Skeletal muscle tissue (tissue), 4 donors: Measurements from ENCODE around the gene GP2. TPM values are rescaled to one million over a fixed set of nuclear protein-coding genes. Genes with fewer than 3 reads are reported as not detected.
"Not testable (repeated sequence)": the region's sequence is repeated elsewhere in the genome, so short reads cannot be mapped to it uniquely, and the experiment has no call there.

ENCODE experiments used
- H3K27ac ChIP-seq: one replicate; pipeline ENCODE4 v1.7.0; 2013; ENCODE audit warnings: mild to moderate bottlenecking, low read depth, low read length, inconsistent platforms
- H3K27me3 ChIP-seq, 3 donors: one replicate each; pipeline ENCODE4 v1.7.0; 2013; ENCODE audit warnings: low read length in 3 of 3; ENCODE audit not compliant: control insufficient read depth in 3 of 3, insufficient read depth in 3 of 3
- H3K36me3 ChIP-seq, 3 donors: one replicate each; pipeline ENCODE4 v1.7.0; 2013; ENCODE audit warnings: low read length in 3 of 3; ENCODE audit not compliant: control insufficient read depth in 3 of 3, insufficient read depth in 3 of 3
- H3K4me1 ChIP-seq, 3 donors: one replicate each; pipeline ENCODE4 v1.7.0; 2013; ENCODE audit warnings: low read length in 3 of 3, mild to moderate bottlenecking in 3 of 3; ENCODE audit not compliant: control insufficient read depth in 3 of 3, insufficient read depth in 3 of 3
- H3K4me3 ChIP-seq, 3 donors: one replicate each; pipeline ENCODE4 v1.7.0; 2013; ENCODE audit warnings: low read length in 3 of 3
- H3K9ac ChIP-seq, 3 donors: one replicate each; pipeline ENCODE4 v1.7.0; 2013; ENCODE audit warnings: low read length in 3 of 3, mild to moderate bottlenecking in 3 of 3, moderate library complexity in 2 of 3, low read depth in 1 of 3
- H3K9me3 ChIP-seq, 3 donors: one replicate each; pipeline ENCODE4 v1.7.0; 2013; ENCODE audit warnings: low read length in 3 of 3; ENCODE audit not compliant: control insufficient read depth in 3 of 3
- total RNA-seq: library from RNA; depleted of rRNA; stranded (reverse); fragments of >200 nt; gene quantifications from one replicate; pipeline ENCODE4 v1.2.3, GENCODE V29; 2014
- donor health status: Osteomylitis.

GP2 gene
- total RNA-seq, 1 donor from 2014 or later, result not detected

- Histone ChIP-seq H3K9ac (no peak overlapping the region), H3K9me3 (no peaks in the 10 kb centered on the region), H3K4me3 (no peak overlapping the region), H3K4me1 (no peaks in the 10 kb centered on the region), H3K27me3 (peaks cover 0 to 4% (median 0%) of the 10 kb centered on the region in 3 donors), H3K36me3 (no peaks in the 10 kb centered on the region), H3K27ac (no peak overlapping the region)
Observed at GRCh38 chr16:20318437-20318836, 8.9 kb downstream of the GP2 start.

GRCh38 chr16:20318006-20318405 lies 9.3 kb downstream of the GP2 start:
- H3K4me1 ChIP-seq, result no peaks in the 10 kb centered on the region
- H3K4me3 ChIP-seq, result no peak overlapping the region
- H3K27ac ChIP-seq, result no peak overlapping the region
- H3K36me3 ChIP-seq, result no peaks in the 10 kb centered on the region
- no peaks in the 10 kb centered on the region for H3K9me3 ChIP-seq
- H3K27me3 ChIP-seq, result peaks cover 0 to 4% (median 0%) of the 10 kb centered on the region in 3 donors
- H3K9ac ChIP-seq, result no peak overlapping the region

- no peak overlapping the region for H3K9ac ChIP-seq
- H3K27ac ChIP-seq, result no peak overlapping the region
- no peak overlapping the region for H3K4me3 ChIP-seq
- peaks cover 0 to 4% (median 0%) of the 10 kb centered on the region in 3 donors for H3K27me3 ChIP-seq
- H3K4me1 ChIP-seq, result no peaks in the 10 kb centered on the region
- no peaks in the 10 kb centered on the region for H3K9me3 ChIP-seq
- no peaks in the 10 kb centered on the region for H3K36me3 ChIP-seq
Observed at GRCh38 chr16:20317117-20317516, 10.2 kb downstream of the GP2 start.

GRCh38 chr16:20316715-20317114 lies 10.6 kb downstream of the GP2 start:
- Histone ChIP-seq H3K9me3 (no peaks in the 10 kb centered on the region), H3K36me3 (no peaks in the 10 kb centered on the region), H3K4me3 (no peak overlapping the region), H3K9ac (no peak overlapping the region), H3K4me1 (no peaks in the 10 kb centered on the region), H3K27ac (no peak overlapping the region), H3K27me3 (peaks cover 0 to 4% (median 0%) of the 10 kb centered on the region in 3 donors)

- Histone ChIP-seq H3K9ac (no peak overlapping the region), H3K27ac (no peak overlapping the region), H3K27me3 (peaks cover 0 to 4% (median 0%) of the 10 kb centered on the region in 3 donors), H3K36me3 (no peaks in the 10 kb centered on the region), H3K4me3 (no peak overlapping the region), H3K9me3 (peaks cover 0 to 2% (median 0%) of the 10 kb centered on the region in 3 donors), H3K4me1 (no peaks in the 10 kb centered on the region)
Observed at GRCh38 chr16:20315764-20316163, 11.5 kb downstream of the GP2 start.

GRCh38 chr16:20314575-20314974 lies 12.7 kb downstream of the GP2 start:
- no peak overlapping the region for H3K9ac ChIP-seq
- H3K4me1 ChIP-seq, result no peaks in the 10 kb centered on the region
- H3K27me3 ChIP-seq, result peaks cover 0 to 4% (median 0%) of the 10 kb centered on the region in 3 donors
- H3K4me3 ChIP-seq, result no peak overlapping the region
- H3K36me3 ChIP-seq, result no peaks in the 10 kb centered on the region
- no peak overlapping the region for H3K27ac ChIP-seq
- H3K9me3 ChIP-seq, result peaks cover 0 to 2% (median 0%) of the 10 kb centered on the region in 3 donors

- H3K36me3 ChIP-seq, result no peaks in the 10 kb centered on the region
- no peak overlapping the region for H3K27ac ChIP-seq
- H3K4me3 ChIP-seq, result no peak overlapping the region
- no peak overlapping the region for H3K9ac ChIP-seq
- peaks cover 0 to 4% (median 0%) of the 10 kb centered on the region in 3 donors for H3K27me3 ChIP-seq
- H3K9me3 ChIP-seq, result peaks cover 0 to 2% (median 0%) of the 10 kb centered on the region in 3 donors
- no peaks in the 10 kb centered on the region for H3K4me1 ChIP-seq
Observed at GRCh38 chr16:20313741-20314140, 13.6 kb downstream of the GP2 start.

- H3K27ac ChIP-seq, H3K36me3 ChIP-seq, H3K9me3 ChIP-seq, H3K4me1 ChIP-seq, H3K9ac ChIP-seq, H3K27me3 ChIP-seq, H3K4me3 ChIP-seq: not testable (repeated sequence)
Observed at GRCh38 chr16:20312536-20313095, 14.7 kb downstream of the GP2 start.

- no peak overlapping the region for H3K4me3 ChIP-seq
- no peaks in the 10 kb centered on the region for H3K27me3 ChIP-seq
- no peaks in the 10 kb centered on the region for H3K36me3 ChIP-seq
- H3K4me1 ChIP-seq, result no peaks in the 10 kb centered on the region
- peaks cover 0 to 2% (median 0%) of the 10 kb centered on the region in 3 donors for H3K9me3 ChIP-seq
- H3K27ac ChIP-seq, result no peak overlapping the region
- no peak overlapping the region for H3K9ac ChIP-seq
Observed at GRCh38 chr16:20311548-20311947, 15.8 kb downstream of the GP2 start.

GRCh38 chr16:20310421-20311395 lies 16.6 kb downstream of the GP2 start:
- no peak overlapping the region for H3K9ac ChIP-seq
- H3K27ac ChIP-seq, result no peak overlapping the region
- H3K27me3 ChIP-seq, result no peaks in the 10 kb centered on the region
- no peak overlapping the region for H3K4me3 ChIP-seq
- peaks cover 0 to 2% (median 0%) of the 10 kb centered on the region in 3 donors for H3K9me3 ChIP-seq
- H3K4me1 ChIP-seq, result no peaks in the 10 kb centered on the region
- H3K36me3 ChIP-seq, result no peaks in the 10 kb centered on the region
